Stimulated activated CD4-positive, alpha-beta T cell treated with anti-CD3 and anti-CD28 coated beads, TNF-alpha, amount 100 ng/mL, for 48 hours (primary cell): ENCODE results near the gene PARVG.

Experiments used
- DNase-seq, 3 donors: peaks; one replicate each; pipeline ENCODE4 v3.0.0-alpha.2; 2020; ENCODE audit warnings: low read depth in 3 of 3

The PARVG gene

DNA sequence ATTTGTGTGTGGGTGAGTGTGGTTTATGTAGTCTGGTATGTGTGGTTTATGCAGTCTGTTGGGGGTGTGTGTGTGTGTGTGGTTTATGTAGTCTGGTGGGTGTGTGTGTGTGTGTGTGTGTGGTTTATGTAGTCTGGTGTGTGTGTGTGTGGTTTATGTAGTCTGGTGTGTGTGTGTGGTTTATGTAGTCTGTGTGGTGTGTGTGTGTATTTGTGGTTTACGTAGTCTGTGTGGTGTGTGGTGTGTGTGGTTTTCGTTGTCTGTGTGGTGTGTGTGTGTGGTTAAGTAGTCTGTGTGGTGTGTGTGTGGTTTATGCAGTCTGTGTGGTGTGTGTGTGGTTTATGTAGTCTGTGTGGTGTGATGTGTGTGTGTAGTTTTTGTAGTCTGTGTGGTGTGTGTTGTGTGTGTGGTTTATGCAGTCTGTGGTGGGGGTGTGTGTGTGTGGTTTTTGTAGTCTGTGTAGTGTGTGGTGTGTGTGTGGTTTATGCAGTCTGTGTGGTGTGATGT, 26.2 kb upstream of the PARVG start:
- no peak for DNase-seq

GRCh38 chr22:44155115-44155514, 25.6 kb upstream of the PARVG start:
- DNase-seq, result no peak

- no peak for DNase-seq
Observed at GRCh38 chr22:44157916-44158618, 22.7 kb upstream of the PARVG start.

DNA sequence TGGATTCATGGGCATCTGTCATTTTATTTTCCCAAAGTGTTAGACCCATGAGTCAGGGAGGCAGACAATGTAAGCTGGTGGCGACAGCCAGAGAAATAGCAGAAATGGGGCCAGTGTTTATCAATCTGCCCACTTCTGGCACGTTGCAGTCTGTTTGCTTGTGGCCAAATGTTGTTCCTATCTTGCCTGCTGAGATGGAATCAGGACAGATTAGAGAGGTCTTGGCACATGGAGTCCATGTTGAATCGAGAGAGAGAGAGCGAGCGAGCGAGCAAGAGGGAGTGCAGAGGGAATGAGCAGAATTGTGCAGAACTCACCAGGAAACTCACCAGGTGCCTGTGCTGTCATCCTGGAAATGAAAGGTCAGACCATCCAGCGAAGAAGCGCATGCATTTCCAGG, 21.9 kb upstream of the PARVG start:
- no peak for DNase-seq

GRCh38 chr22:44159221-44159620, 21.5 kb upstream of the PARVG start:
- DNase-seq, result no peak

DNA sequence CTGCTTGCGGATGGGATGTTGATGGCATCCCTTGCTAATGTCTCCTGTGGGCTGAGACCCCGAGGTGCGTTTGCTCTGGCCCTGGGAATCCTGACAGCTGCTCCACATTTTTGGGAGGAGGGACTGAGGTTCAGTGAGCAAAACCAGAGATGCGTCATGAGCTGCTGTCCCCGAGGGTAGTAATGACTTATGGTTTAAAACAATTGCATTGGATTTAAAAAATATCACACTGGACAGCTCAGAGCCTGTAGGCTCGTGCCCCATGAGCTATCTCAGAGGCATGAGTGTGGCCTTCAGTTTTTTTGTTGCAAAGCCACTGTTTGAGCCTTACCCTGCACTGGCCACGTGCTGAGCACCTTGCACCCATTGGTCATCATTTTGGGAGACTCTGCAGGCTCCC, 20.9 kb upstream of the PARVG start:
- DNase-seq, result no peak

GRCh38 chr22:44160421-44160820, 20.3 kb upstream of the PARVG start:
- DNase-seq, result no peak

DNA sequence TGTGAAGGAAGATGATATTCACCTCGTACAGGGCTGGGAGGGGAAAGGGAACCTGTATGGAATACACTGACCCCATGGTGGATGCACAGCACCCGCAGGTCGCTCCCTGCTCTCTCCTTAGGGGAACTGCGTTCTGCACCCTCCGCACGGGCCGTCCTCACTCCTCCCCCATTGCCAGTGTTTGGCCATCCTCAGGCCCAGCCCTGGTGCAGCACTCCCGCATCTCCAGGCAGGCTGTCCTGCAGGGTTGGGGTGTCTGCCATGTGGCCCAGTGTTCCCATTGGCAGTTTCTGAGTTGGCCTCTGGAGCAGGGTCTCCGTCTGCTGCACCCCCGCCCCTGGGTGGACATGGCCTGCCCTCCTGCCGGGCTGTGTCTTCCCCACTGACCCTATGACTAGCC, 19.1 kb upstream of the PARVG start:
- no peak for DNase-seq

GRCh38 chr22:44162960-44163359, 17.8 kb upstream of the PARVG start:
- DNase-seq, result no peak

- DNase-seq, result no peak
Observed at GRCh38 chr22:44163536-44163935, 17.2 kb upstream of the PARVG start.

DNA sequence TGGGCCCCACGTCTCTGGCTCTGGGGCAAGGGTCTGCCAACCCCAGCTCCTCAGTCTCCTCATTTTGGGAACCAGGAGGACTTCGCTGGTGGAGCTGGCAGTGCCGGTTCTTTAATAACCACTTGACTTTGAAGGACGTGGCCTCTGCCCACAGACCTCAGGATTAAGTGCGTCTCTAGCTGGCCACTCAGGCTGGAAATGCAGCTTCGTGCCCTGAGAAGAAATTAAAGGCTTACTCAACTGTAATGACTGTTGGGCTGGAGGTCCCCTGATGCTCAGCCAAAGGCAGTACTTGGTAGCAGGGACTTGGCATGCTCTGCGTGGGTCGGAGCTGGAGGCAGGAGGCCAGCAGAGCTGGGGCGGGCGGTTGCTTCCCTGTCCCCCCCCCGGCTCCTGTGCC, 16.7 kb upstream of the PARVG start:
- no peak for DNase-seq

DNA sequence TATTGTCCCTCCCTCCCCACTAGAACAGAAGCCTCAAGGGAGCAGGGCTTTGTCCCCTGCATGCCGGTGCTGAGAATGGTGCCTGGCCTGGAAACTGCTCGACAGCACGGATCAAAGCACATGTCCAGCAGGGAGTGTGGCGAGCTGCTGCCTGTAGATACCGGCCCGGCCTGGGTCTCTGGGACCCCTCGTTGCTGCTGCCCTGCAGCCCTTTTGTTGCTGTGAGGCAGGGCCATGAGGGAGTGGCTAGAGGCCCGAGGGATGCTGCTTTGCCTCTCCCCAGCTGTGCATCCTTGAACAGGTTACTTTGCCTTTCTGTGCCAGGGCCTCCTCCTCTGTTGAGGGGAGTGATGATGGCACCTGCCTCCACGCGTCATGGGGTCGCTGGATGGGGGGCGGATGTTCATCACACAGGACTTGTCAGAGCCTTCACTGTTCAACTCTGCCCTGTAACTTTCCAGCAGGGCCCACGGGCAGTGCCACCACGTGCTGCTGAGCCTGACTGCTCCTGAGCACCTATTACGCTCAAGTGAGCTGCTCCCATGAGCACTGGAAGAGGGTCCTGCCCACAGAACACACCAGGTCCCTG, 15.3 kb upstream of the PARVG start:
- DNase-seq, result no peak

DNA sequence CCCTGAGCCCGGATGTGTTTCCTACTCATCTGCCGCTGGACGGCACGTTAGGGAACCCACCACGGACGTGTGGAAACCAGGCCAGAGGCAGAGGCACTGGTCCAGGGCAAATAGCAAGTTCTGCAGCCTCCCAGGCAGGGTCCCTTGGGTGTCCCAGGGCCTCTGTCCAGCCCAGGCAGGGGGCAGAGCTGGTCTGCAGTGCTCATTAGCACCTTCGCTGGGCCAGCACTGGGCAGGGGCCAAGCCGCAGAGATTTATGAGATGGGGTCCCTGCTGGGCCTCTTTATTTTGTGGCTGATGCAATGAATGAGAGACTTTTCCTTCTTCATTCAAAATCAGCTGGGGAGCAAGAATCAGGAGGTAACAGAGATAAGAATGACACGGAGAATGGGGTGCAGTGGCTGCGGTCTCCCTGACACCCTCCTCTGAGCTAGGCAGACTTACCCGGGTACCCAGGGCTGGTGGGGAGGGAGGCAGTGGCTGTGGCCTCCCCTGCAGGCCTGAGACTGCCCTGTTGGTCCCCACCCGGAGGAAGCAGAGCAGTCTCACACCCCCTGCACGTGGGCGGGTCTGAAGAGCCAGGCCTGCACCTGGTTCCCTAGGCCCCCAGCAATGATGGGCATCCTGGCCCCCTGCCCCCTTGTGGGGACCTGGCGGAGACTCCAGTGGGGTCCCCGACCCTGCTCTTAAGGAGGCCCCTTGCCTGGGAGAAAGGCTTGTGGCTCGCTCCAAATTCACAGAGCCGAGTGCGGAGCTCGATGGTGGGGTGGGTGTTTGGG, 14.0 kb upstream of the PARVG start:
- DNase-seq, result no peak

DNA sequence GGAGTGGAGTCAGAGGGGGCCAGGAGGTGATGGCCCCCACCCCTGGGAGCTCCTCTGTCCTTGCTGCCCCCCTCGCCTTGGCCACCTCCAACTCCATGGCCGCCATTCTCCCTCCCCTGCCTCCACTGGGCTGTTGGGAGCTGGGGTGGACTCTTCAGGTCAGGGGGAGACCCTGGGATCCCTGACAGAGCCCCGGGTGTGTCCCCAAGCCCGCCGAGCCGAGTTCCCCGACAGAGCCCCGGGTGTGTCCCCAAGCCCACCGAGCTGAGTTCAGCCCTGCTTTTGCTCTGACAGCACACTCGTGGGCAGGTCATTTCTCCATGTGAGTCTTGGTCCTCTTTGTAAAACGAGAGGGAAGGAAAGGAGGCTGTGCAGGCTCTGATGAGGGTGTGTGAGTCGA, 13.2 kb upstream of the PARVG start:
- no peak for DNase-seq

DNA sequence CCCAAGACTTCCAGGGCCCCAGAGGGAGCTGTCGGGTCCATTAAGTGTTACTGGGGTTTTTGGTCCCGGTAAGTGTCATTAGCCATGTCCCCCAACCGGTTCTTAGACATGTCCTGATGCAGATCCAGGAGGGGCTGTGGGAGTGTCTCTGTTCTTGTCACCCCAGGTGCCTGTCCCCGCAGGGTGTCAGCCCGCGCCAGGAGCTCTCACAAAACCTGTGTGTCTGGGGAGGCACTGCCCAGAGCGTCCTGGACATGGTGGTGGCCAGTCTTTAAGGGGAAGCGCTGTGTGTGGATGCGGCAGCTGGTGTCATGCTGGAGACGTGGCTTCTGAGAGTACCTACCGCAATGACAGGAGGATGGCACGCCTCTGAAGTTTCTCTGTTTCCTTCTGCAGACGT, 12.5 kb upstream of the PARVG start:
- DNase-seq, result no peak

DNA sequence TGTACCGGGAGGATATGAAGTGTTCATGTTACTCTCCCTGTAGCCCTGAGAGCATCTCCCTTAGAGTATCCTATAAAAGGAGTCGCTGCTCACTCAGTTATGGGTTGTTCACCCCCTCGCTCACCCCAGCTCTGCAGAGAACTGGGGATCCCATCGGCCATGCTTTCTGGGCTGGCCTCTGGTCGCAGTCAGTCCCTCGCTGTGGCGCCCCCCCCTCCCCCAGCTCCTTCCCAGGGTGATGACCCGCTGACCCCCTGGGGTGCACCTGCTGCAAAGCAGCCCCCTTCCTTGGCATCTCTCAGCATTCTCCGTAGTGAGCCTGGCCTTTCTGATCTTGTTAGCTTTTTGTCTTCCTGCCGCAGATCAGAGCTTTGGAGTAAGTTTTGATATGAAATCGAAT, 10.3 kb upstream of the PARVG start:
- DNase-seq, result no peak

DNA sequence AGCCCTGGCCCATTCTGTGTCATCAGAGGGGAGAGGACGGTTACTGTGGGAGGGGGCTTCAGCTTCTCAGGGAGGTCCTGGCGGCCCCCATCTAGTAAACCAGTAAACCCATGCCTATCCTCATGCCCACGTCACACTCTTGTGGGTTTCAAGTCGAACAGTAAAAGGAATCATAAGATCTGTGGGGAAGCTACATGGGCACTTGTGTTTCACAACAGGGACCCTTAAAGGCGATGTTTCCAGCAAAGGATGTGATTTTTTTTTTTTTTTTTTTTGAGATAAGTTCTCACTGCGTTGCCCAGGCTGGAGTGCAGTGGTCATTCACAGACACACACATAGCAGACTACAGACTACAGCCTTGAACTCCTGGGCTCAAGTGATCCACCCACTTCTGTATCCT, 9.2 kb upstream of the PARVG start:
- no peak for DNase-seq

DNA sequence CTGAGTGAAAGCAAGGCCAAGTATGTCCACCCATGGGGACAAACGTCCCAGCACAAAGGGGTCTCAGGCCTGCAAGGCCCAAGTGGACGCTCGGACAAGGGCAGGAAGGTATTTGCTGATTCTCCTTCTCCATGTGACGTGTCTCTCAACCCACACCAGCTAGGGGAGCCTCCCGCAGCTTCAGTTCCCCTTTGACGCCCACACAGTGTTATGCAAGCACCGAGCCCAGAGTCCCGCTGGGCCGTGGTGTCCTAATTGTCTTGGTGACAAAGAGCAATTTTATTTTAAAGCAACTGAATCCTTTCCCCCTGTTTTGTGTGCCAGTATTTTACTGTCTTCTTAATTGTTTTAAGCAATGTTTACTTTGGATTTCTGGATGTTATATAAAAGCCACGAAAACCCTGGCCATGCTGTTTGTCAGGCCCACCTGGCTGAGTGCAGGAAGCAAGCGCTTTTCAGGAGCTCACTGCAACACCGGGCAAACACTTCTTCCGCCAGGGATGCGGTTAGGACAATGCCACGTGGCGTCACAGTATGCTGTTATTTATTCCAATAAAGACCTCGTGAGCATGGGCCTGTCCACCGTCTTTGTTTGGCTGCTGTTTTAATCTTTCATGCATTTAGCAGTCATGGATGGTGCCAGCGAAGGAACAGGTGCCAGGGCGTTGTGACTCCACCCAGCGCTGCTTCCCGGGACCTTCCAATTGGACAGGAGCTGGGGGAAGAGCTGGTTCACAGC, 8.2 kb upstream of the PARVG start:
- no peak for DNase-seq

GRCh38 chr22:44173154-44173553, 7.6 kb upstream of the PARVG start:
- no peak for DNase-seq

GRCh38 chr22:44175676-44176075, 5.0 kb upstream of the PARVG start:
- DNase-seq, result no peak

GRCh38 chr22:44179196-44179988, 1.3 kb upstream of the PARVG start:
- DNase-seq, result no peak
